Measurements from ENCODE around the gene TLE4. TPM values are rescaled to one million over a fixed set of nuclear protein-coding genes. Genes with fewer than 3 reads are reported as not detected.

The TLE4 gene
- polyA plus RNA-seq, 1 experiment, result 154 TPM

GRCh38 chr9:79580055-79580454 lies 8.3 kb downstream of the TLE4 start:
- ChIA-PET POLR2A (no interaction called here), CTCF (interaction anchor here (0.5 kb wide), 1 partner anchor 669 kb away, joined by 3 read pairs; no protein-coding TSS in a partner anchor)
- DNase-seq (ENCODE audit: low read depth), result no peak
- Histone ChIP-seq H3K36me3 (ENCODE audit: control insufficient read depth, insufficient read depth, low read length) (peaks cover 6% of the 10 kb centered on the region), H3K4me3 (ENCODE audit: low read depth, low read length) (no peak overlapping the region), H3K27me3 (ENCODE audit: control insufficient read depth, insufficient read depth, low read length) (no peaks in the 10 kb centered on the region)
- TF ChIP-seq, protein P1, sequence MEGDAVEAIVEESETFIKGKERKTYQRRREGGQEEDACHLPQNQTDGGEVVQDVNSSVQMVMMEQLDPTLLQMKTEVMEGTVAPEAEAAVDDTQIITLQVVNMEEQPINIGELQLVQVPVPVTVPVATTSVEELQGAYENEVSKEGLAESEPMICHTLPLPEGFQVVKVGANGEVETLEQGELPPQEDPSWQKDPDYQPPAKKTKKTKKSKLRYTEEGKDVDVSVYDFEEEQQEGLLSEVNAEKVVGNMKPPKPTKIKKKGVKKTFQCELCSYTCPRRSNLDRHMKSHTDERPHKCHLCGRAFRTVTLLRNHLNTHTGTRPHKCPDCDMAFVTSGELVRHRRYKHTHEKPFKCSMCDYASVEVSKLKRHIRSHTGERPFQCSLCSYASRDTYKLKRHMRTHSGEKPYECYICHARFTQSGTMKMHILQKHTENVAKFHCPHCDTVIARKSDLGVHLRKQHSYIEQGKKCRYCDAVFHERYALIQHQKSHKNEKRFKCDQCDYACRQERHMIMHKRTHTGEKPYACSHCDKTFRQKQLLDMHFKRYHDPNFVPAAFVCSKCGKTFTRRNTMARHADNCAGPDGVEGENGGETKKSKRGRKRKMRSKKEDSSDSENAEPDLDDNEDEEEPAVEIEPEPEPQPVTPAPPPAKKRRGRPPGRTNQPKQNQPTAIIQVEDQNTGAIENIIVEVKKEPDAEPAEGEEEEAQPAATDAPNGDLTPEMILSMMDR (IDR thresholded peaks at IDR 0.05; ENCODE audit: insufficient read depth, low read depth, low read length), result no peak

DNA sequence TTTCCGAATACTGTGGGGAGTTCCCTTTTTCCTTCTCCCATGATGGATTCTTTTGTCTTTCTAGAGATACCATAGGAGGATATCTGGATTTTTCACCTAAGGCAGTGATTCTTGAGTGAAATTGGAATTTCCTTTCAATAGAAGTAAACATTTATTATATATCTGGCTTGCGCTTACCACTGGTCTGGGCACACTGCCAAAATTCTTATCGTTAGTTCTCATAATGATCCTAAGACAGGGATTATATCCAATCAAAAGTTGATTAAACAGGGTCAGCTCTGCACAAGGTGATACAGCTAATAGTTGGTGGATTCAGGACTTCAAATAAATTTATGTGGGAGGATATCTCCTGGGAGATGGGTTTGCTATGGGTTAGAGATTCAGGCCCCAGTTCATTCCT lies 9.6 kb downstream of the TLE4 start:
- no peak for DNase-seq (ENCODE audit: low read depth)

DNA sequence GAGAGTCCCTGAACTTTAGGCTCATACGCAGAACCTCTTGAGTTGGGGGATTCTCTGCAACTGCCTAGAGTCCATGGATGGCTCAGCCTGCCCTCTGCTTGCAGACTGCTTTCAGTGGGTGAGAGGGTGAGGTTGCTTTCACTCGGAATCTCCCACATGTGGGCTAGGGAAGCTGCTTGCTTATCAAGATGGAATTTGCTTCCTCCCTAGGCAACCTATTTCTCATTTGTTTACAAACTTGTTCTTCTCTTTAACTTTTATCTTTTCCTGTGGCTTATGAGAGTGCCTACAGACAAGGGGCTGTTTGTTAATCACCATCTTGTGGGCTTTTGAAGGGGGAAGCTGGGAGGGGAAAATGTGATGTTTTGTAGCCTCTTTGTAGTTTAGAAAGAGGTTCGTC lies 10.0 kb downstream of the TLE4 start:
- TF ChIP-seq, protein P1 (IDR thresholded peaks at IDR 0.05; ENCODE audit: insufficient read depth, low read depth, low read length), result peak; percentile 23; the same call in 1 of the 2 replicates
- POLR2A ChIA-PET, result no interaction called here
- no peaks in the 10 kb centered on the region for H3K27me3 ChIP-seq (ENCODE audit: control insufficient read depth, insufficient read depth, low read length)
- DNase-seq (ENCODE audit: low read depth), result peak; percentile 73
- CTCF ChIA-PET, result interaction anchor here (1.1 kb wide), 1 partner anchor 121 kb away, joined by 3 read pairs; no protein-coding TSS in a partner anchor
- H3K36me3 ChIP-seq (ENCODE audit: control insufficient read depth, insufficient read depth, low read length), result peaks cover 7% of the 10 kb centered on the region
- 0 out of 2 replicates have a peak overlapping the region, but pooled peaks have one; percentile 2 for H3K4me3 ChIP-seq (ENCODE audit: low read depth, low read length)

More for the DNA sequence above, 9.6 kb downstream of the TLE4 start:
- Histone ChIP-seq H3K27me3 (ENCODE audit: control insufficient read depth, insufficient read depth, low read length) (no peaks in the 10 kb centered on the region), H3K4me3 (ENCODE audit: low read depth, low read length) (no peak overlapping the region), H3K36me3 (ENCODE audit: control insufficient read depth, insufficient read depth, low read length) (peaks cover 7% of the 10 kb centered on the region)
- ChIA-PET POLR2A (no interaction called here), CTCF (no interaction called here)
- TF ChIP-seq, protein P1 (IDR thresholded peaks at IDR 0.05; ENCODE audit: insufficient read depth, low read depth, low read length), result no peak

DNA sequence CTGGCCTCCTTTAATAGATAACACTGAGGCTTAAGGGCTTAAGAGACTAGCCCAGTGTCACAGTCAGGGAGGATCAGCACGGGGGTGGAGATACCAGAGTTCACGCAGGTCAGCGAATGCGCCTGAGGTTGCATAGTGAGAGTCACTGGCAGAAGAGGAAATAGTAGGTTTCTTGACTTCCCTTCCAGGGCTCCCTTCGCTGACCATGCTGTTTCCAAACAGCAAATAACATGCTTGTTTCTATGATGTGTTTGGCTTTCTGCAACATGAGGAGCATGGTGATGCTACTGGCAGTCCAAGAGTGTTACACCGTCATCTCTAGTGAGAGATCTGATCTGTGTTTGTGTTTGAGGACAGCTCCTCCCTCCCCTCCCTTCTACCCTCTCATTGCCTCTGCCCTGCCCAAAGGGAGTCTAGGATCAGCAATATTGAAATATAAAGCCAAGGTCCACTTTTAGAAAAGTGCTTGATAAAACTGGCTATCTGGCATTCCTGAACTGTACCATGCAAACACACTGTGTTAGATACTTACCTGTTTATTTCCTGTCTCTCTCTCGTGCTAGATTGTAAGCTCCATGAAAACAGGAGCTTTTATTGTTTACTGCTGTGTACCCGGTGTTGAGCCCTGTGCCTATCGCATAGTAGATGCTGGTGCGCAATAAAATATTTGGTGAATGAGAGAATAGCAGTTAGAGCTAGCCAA lies 12.3 kb downstream of the TLE4 start:
- Histone ChIP-seq H3K4me3 (ENCODE audit: low read depth, low read length) (no peak overlapping the region), H3K36me3 (ENCODE audit: control insufficient read depth, insufficient read depth, low read length) (peaks cover 10% of the 10 kb centered on the region), H3K27me3 (ENCODE audit: control insufficient read depth, insufficient read depth, low read length) (no peaks in the 10 kb centered on the region)
- DNase-seq (ENCODE audit: low read depth), result no peak
- TF ChIP-seq, protein P1 (IDR thresholded peaks at IDR 0.05; ENCODE audit: insufficient read depth, low read depth, low read length), result no peak
- CTCF ChIA-PET, result interaction anchor here (0.9 kb wide), 1 partner anchor 26 kb away, joined by 4 read pairs; no protein-coding TSS in a partner anchor
- POLR2A ChIA-PET, result no interaction called here

GRCh38 chr9:79584655-79584982 lies 12.9 kb downstream of the TLE4 start:
- no peak for DNase-seq (ENCODE audit: low read depth)
- Histone ChIP-seq H3K36me3 (ENCODE audit: control insufficient read depth, insufficient read depth, low read length) (peaks cover 10% of the 10 kb centered on the region), H3K4me3 (ENCODE audit: low read depth, low read length) (no peak overlapping the region), H3K27me3 (ENCODE audit: control insufficient read depth, insufficient read depth, low read length) (no peaks in the 10 kb centered on the region)
- ChIA-PET CTCF (interaction anchor here (0.9 kb wide), 1 partner anchor 26 kb away, joined by 4 read pairs; no protein-coding TSS in a partner anchor), POLR2A (no interaction called here)
- TF ChIP-seq, protein P1 (IDR thresholded peaks at IDR 0.05; ENCODE audit: insufficient read depth, low read depth, low read length), result no peak
